ENCODE measurements around the gene E2F6. TPM values are rescaled to one million over a fixed set of nuclear protein-coding genes. Genes with fewer than 3 reads are reported as not detected.

Gene E2F6
- total RNA-seq, 1 donor from 2014 or later = 12.1 TPM

DNA sequence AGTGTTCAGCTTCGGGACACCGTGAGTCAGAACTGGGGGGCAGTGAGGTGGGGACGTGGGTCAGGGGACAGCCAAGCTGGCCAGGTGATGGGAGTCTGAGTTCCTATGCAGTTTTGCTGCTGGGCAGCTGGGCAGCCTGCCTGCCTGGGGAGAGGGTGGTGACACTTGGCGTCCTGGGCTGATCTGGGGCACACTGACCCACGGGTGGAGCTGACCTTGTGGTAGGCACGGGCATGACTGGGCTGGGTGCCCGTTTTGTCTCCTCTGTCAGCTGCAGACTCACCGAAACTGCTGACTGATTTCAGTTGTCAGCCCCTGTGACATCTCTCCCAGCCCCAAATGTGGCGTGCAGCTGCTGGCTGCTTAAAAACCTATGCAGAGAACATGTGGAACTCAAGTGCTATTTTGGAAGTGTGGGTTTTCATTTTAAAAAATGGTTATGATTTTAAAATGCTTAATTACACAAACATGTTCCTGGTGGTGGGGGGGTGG, 32.6 kb upstream of the E2F6 start:
- DNase-seq (ENCODE audit: low read depth) = no peak

DNA sequence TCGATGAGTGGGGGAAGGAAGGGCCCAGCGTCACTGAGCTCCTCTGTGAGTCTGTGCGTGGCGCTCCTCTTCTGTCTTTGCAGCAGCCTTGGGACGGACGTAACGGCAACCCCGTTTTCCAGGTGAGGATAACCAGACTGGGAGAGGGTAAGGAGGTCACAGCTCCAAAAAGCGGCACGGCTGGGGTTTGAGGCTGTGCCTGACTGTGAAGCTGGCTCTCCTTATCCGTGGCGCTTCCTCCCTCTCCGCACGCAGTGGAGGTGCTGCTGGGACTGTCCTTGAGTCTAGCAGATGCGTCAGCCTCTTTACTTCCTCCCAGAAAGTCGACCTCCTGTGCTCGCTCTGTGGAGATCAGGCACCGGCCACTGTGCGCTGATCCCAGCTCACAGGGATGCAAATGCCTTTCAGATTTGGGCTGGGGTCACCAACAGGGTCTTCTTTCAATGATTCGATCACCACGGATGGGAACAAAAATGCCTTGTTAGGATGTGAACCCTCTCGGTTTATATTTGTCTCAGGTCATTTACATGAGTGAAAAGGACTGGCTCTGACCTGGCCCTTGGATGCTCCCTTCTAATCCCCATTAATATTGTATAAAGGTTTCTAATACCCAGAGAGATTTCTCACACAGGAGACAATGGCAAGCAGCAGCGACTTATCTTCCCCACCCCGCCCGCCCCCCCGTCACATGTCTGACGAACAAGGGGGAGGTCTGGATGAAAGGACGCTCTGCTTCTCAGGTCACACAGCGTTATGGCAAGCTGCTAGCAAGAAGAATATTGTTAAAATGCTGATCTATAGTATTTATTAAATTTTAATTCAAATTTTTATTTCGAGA, 30.1 kb upstream of the E2F6 start:
- no peak for FAIRE-seq

More for the DNA sequence above, 32.6 kb upstream of the E2F6 start:
- Histone ChIP-seq H3K36me3 (ENCODE audit: control insufficient read depth, insufficient read depth, low read length) (no peaks in the 10 kb centered on the region), H3K4me3 (ENCODE audit: low read depth, low read length) (no peak overlapping the region), H3K27me3 (ENCODE audit: control insufficient read depth, insufficient read depth, low read length) (peaks cover 5% of the 10 kb centered on the region)
- FAIRE-seq = peak; percentile 7
- TF ChIP-seq, protein P1, sequence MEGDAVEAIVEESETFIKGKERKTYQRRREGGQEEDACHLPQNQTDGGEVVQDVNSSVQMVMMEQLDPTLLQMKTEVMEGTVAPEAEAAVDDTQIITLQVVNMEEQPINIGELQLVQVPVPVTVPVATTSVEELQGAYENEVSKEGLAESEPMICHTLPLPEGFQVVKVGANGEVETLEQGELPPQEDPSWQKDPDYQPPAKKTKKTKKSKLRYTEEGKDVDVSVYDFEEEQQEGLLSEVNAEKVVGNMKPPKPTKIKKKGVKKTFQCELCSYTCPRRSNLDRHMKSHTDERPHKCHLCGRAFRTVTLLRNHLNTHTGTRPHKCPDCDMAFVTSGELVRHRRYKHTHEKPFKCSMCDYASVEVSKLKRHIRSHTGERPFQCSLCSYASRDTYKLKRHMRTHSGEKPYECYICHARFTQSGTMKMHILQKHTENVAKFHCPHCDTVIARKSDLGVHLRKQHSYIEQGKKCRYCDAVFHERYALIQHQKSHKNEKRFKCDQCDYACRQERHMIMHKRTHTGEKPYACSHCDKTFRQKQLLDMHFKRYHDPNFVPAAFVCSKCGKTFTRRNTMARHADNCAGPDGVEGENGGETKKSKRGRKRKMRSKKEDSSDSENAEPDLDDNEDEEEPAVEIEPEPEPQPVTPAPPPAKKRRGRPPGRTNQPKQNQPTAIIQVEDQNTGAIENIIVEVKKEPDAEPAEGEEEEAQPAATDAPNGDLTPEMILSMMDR (IDR thresholded peaks at IDR 0.05; ENCODE audit: insufficient read depth, low read length, severe bottlenecking) = no peak

GRCh38 chr2:11494310-11494709, 28.3 kb upstream of the E2F6 start:
- no peak for FAIRE-seq
- Histone ChIP-seq H3K36me3 (ENCODE audit: control insufficient read depth, insufficient read depth, low read length) (no peaks in the 10 kb centered on the region), H3K27me3 (ENCODE audit: control insufficient read depth, insufficient read depth, low read length) (peaks cover 2% of the 10 kb centered on the region), H3K4me3 (ENCODE audit: low read depth, low read length) (no peak overlapping the region)
- no peak for DNase-seq (ENCODE audit: low read depth)
- TF ChIP-seq, protein P1 (IDR thresholded peaks at IDR 0.05; ENCODE audit: insufficient read depth, low read length, severe bottlenecking) = no peak

More for the DNA sequence above, 30.1 kb upstream of the E2F6 start:
- Histone ChIP-seq H3K4me3 (ENCODE audit: low read depth, low read length) (no peak overlapping the region), H3K36me3 (ENCODE audit: control insufficient read depth, insufficient read depth, low read length) (no peaks in the 10 kb centered on the region), H3K27me3 (ENCODE audit: control insufficient read depth, insufficient read depth, low read length) (peaks cover 5% of the 10 kb centered on the region)
- DNase-seq (ENCODE audit: low read depth) = no peak
- TF ChIP-seq, protein P1 (IDR thresholded peaks at IDR 0.05; ENCODE audit: insufficient read depth, low read length, severe bottlenecking) = no peak

DNA sequence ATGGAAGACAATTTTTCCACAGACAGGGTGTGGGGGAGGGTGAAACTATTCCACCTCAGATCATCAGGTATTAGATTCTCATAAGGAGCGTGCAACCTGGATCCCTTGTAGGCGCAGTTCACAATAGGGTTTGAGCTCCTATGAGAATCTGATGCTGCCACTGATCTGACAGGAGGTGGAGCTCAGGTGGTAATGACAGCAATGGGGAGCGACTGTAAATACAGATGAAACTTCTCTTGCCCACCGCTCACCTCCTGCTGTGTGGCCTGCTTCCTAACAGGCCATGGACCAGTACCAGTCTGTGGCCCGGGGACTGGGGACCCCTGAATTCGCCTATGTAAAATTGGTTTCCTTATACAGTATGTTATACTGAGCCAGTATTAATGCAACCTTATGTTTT, 27.3 kb upstream of the E2F6 start:
- no peak for FAIRE-seq
- TF ChIP-seq, protein P1 (IDR thresholded peaks at IDR 0.05; ENCODE audit: insufficient read depth, low read length, severe bottlenecking) = no peak
- H3K27me3 ChIP-seq (ENCODE audit: control insufficient read depth, insufficient read depth, low read length) = no peaks in the 10 kb centered on the region
- no peak for DNase-seq (ENCODE audit: low read depth)
- H3K36me3 ChIP-seq (ENCODE audit: control insufficient read depth, insufficient read depth, low read length) = no peaks in the 10 kb centered on the region
- H3K4me3 ChIP-seq (ENCODE audit: low read depth, low read length) = no peak overlapping the region

DNA sequence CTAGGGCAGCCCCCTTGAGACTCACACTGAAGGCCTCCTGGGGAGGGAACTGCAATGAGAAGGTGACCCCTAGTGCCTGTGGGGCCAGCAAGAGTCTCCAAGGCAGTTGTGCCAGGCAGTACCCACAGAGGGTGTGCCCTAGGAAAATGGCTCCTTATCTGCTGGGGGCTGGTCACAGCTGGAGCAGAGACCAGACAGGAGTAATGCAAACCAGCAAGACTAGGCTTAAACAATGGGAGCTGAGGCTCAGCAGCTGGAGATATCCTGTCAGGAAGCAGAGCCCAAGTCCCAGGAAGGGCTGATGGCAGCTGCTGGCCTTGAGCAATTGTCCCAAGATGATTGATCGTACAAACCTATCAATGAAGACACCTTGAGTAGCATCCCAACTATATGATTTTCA, 26.8 kb upstream of the E2F6 start:
- no peak overlapping the region for H3K4me3 ChIP-seq (ENCODE audit: low read depth, low read length)
- no peaks in the 10 kb centered on the region for H3K27me3 ChIP-seq (ENCODE audit: control insufficient read depth, insufficient read depth, low read length)
- no peak for DNase-seq (ENCODE audit: low read depth)
- TF ChIP-seq, protein P1 (IDR thresholded peaks at IDR 0.05; ENCODE audit: insufficient read depth, low read length, severe bottlenecking) = no peak
- no peaks in the 10 kb centered on the region for H3K36me3 ChIP-seq (ENCODE audit: control insufficient read depth, insufficient read depth, low read length)
- FAIRE-seq = no peak
